DND-41 (cell line): ENCODE results near the gene CCDC106.

Source experiments
- ATAC-seq: fragments of 200-7000 bp; cut with Tn5 transposase; 3 replicates; pipeline ENCODE4 v1.9.1; 2021; ENCODE audit warnings: low read depth; ENCODE audit not compliant: insufficient read depth
- DNase-seq: peaks from one replicate; pipeline ENCODE4 v3.0.0-alpha.2; 2020
- H2AFZ ChIP-seq: 2 replicates; pipeline ENCODE4 v1.6.0; 2012; ENCODE audit warnings: low read depth, low read length
- H3K27ac ChIP-seq: 2 replicates; pipeline ENCODE4 v1.5.1; 2012; ENCODE audit warnings: low read length, inconsistent platforms
- H3K27me3 ChIP-seq: fragments of 200-600 bp; sonication (generic); 2 replicates; pipeline ENCODE4 v1.6.0; 2012; ENCODE audit warnings: low read length, mild to moderate bottlenecking, inconsistent platforms; ENCODE audit not compliant: insufficient read depth, poor library complexity
- H3K36me3 ChIP-seq: 2 replicates; pipeline ENCODE4 v1.5.1; 2012; ENCODE audit warnings: low read length, inconsistent platforms; ENCODE audit not compliant: insufficient read depth
- H3K4me1 ChIP-seq: 2 replicates; pipeline ENCODE4 v1.5.1; 2012; ENCODE audit warnings: mild to moderate bottlenecking, low read length; ENCODE audit not compliant: insufficient read depth
- H3K4me2 ChIP-seq: 2 replicates; pipeline ENCODE4 v1.6.0; 2012; ENCODE audit warnings: mild to moderate bottlenecking, moderate library complexity, low read length, inconsistent platforms; ENCODE audit not compliant: insufficient read depth
- H3K4me3 ChIP-seq, 2 experiments: fragments of 200-600 bp in 1 of 2; shearing (Covaris generic) in 1 of 2; 2 replicates each; pipeline ENCODE4 v1.5.1; 2012 to 2016; ENCODE audit warnings: inconsistent platforms in 2 of 2, low read length in 2 of 2, mild to moderate bottlenecking in 2 of 2, low read depth in 1 of 2, moderate library complexity in 1 of 2
- H3K79me2 ChIP-seq: 2 replicates; pipeline ENCODE4 v1.6.0; 2012; ENCODE audit warnings: low read length, inconsistent platforms; ENCODE audit not compliant: insufficient read depth
- H3K9ac ChIP-seq: 2 replicates; pipeline ENCODE4 v1.6.0; 2012; ENCODE audit warnings: low read depth, mild to moderate bottlenecking, inconsistent platforms, low read length, moderate library complexity
- H3K9me3 ChIP-seq: 2 replicates; pipeline ENCODE4 v1.5.1; 2012; ENCODE audit warnings: low read length, moderate library complexity, mild to moderate bottlenecking, inconsistent platforms; ENCODE audit not compliant: insufficient read depth, severe bottlenecking
- H4K20me1 ChIP-seq: 2 replicates; pipeline ENCODE4 v1.6.0; 2012; ENCODE audit warnings: low read length; ENCODE audit not compliant: insufficient read depth
- CTCF ChIP-seq: IDR thresholded peaks from 2 replicates; pipeline ENCODE4 v1.5.1; 2012; ENCODE audit warnings: borderline replicate concordance, low read length, moderate library complexity, mild to moderate bottlenecking; ENCODE audit not compliant: poor library complexity, severe bottlenecking; ENCODE audit errors: extremely low read depth
- EZH2 ChIP-seq: IDR thresholded peaks from 3 replicates; pipeline ENCODE4 v1.6.1; 2012; ENCODE audit warnings: borderline replicate concordance, low read depth, mild to moderate bottlenecking, moderate library complexity, low read length, inconsistent platforms; ENCODE audit not compliant: severe bottlenecking

Gene CCDC106

GRCh38 chr19:55663846-55664536, 16.0 kb downstream of the CCDC106 start:
- Histone ChIP-seq H3K4me3 (no peak overlapping the region), H3K9me3 (no peaks in the 10 kb centered on the region), H3K4me2 (no peak overlapping the region), H3K9ac (no peak overlapping the region), H2AFZ (no peak overlapping the region), H3K27ac (no peak overlapping the region), H3K36me3 (peaks cover 99% of the 10 kb centered on the region), H3K27me3 (no peaks in the 10 kb centered on the region), H4K20me1 (peaks cover 98% of the 10 kb centered on the region), H3K79me2 (peaks cover 98% of the 10 kb centered on the region), H3K4me1 (peaks cover 8% of the 10 kb centered on the region; the same call in 1 of the 2 replicates)
- no peak for DNase-seq
- TF ChIP-seq CTCF (no peak), EZH2 (no peak)
- no peak for ATAC-seq

GRCh38 chr19:55666343-55667005, 18.5 kb downstream of the CCDC106 start:
- TF ChIP-seq EZH2 (no peak), CTCF (no peak)
- Histone ChIP-seq H3K4me2 (no peak overlapping the region), H3K36me3 (peaks cover 99% of the 10 kb centered on the region), H3K4me3 (no peak overlapping the region), H3K27ac (no peak overlapping the region), H3K27me3 (no peaks in the 10 kb centered on the region), H3K9me3 (no peaks in the 10 kb centered on the region), H3K79me2 (peaks cover 98% of the 10 kb centered on the region), H3K9ac (no peak overlapping the region), H4K20me1 (peaks cover 98% of the 10 kb centered on the region), H2AFZ (no peak overlapping the region), H3K4me1 (peaks cover 16% of the 10 kb centered on the region)
- no peak for ATAC-seq
- no peak for DNase-seq

- Histone ChIP-seq H3K4me2 (no peak overlapping the region), H2AFZ (no peak overlapping the region), H3K27me3 (no peaks in the 10 kb centered on the region), H3K27ac (no peak overlapping the region), H3K4me1 (peaks cover 18% of the 10 kb centered on the region), H3K9me3 (no peaks in the 10 kb centered on the region), H4K20me1 (peaks cover 94% of the 10 kb centered on the region), H3K36me3 (peaks cover 97% of the 10 kb centered on the region), H3K4me3 (no peak overlapping the region), H3K9ac (no peak overlapping the region), H3K79me2 (peaks cover 98% of the 10 kb centered on the region)
- ATAC-seq (no peak), DNase-seq (no peak)
- TF ChIP-seq EZH2 (no peak), CTCF (no peak)
Observed at GRCh38 chr19:55667006-55667381, 19.0 kb downstream of the CCDC106 start.
